HG02840 (cell line): Measurements from ENCODE around the gene NOL9.
"Not testable (repeated sequence)": the region's sequence is repeated elsewhere in the genome, so short reads cannot be mapped to it uniquely, and the experiment has no call there.

Experiments
- ATAC-seq: cut with Tn5 transposase; IDR thresholded peaks from one replicate; pipeline ENCODE4 v1.9.1; 2021; ENCODE audit warnings: mild to moderate bottlenecking, moderate library complexity, moderate number of reproducible peaks; ENCODE audit not compliant: unreplicated experiment, low FRiP score

The NOL9 gene

GRCh38 chr1:6574818-6575217 lies 20.5 kb upstream of the NOL9 start:
- no peak for ATAC-seq

DNA sequence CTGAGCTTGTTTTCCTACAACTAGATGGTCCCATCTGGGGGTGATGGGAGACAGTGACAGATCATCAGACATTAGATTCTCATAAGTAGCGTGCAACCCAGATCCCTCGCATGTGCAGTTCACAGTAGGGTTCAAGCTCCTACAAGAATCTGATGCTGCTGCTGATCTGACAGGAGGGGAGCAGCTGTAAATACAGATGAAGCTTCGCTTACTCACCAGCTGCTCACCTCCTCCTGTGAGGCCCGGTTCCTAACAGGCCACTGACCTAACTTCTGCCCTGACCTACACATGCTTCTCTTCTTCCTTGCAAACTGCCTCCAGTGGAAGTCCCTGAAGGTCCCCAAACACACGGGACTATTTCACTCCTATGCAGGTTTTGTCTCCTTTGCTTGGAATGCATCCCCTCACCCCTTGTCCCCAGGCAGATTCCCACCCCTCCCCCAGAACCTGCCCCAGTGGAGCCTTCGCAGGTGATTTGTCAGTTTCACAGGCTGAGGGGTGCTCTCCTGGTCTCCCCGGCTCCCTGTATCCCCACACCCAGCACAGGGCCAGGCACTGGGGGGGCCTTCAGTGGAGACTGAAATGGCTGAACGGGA lies 19.8 kb upstream of the NOL9 start:
- ATAC-seq = no peak

DNA sequence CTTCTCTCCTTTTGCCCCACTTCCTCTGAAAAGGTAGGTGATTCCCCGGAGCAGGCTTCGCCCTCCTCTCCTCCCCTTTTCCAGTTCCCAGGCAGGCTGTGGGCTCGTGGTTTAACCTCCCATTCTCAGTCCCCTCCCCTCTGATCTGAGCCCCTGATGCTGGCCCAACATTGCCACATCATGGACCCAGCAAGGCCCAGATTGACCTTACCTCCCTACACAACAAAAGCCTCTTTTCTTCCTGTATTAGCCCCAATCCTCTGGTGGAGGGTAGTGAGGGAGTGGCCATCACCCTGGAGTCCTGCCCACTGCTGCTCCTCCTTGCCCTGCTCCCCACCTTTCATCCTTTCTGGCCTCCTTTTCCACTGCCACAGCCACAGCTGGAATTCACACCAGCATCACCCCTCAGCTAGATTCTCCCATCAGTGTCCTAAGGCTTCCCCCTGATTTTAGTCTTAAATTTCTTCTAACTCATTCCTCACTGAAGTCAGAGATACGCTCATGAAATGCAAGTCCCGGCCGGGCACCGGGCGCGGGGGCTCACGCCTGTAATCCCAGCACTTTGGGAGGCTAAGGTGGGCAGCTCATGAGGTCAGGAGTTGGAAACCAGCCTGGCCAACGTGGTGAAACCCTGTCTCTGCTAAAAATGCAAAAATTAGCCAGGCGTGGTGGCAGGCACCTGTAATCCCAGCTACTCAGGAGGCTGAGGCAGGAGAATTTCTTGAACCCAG lies 18.5 kb upstream of the NOL9 start:
- no peak for ATAC-seq

DNA sequence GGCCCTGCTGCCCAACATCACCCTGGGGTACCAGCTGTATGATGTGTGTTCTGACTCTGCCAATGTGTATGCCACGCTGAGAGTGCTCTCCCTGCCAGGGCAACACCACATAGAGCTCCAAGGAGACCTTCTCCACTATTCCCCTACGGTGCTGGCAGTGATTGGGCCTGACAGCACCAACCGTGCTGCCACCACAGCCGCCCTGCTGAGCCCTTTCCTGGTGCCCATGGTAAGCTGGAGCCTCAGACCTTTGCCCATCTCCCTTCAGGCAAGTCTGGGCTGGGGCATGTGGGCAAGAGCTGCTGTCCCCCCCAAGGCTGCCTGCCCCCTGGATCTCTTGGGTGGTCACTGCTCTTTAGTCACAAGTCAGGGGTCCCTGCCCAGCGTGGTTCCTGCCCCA lies 16.7 kb upstream of the NOL9 start:
- no peak for ATAC-seq

DNA sequence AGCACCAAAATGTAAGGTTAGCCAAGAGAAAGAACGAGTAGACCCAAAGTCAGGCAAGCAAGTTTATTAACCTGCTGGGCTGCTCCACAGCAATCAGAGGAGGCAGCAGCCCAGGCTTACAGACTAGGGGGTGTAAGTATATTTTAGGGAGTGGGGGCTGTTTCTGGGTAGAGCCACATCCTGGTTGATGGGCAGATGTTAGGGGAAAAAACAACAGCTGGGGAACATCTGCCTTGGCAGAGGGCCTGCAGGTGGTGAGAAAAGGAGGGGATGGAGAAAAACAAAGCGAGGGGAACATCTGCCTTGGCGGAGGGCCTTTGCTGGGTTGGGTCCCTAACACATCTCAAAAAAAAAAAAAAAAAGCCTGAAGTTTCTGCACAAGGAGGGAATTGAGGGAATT lies 15.8 kb upstream of the NOL9 start:
- ATAC-seq = no peak

DNA sequence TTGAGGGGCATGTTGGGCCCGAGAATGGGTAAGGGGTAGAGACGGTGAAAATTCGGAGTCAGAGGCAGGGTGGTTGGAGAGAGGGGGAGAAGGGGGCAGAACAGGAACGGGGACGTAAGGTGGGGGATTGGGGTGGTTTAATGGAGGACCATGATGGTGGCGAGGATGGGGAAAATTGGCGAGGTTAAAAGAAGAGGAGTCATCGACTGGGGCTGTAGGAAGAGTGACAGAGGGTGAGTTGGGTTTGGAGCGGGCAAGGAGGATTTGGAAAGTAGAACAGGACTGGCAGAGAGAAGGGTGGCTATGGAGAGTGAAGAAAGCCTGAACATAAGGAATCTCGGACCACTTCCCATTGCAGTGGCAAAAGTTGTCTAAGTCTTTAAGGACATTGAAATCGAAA lies 14.7 kb upstream of the NOL9 start:
- no peak for ATAC-seq

DNA sequence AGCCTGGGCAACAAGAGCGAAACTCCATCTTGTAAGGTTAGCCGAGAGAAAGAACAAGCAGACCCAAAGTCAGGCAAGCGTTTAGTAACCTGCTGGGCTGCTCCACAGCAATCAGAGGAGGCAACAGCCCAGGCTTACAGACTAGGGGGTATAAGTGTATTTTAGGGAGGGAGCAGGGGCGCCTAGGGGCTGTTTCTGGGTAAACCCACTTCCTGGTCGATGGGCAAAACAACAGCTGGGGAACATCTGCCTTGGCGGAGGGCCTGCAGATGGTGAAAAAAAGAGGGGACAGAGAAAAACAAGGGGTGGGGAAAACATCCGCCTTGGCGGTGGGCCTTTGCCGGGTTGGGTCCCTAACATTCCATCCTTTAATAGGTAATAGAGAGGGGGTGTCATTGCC lies 6.0 kb upstream of the NOL9 start:
- ATAC-seq = no peak

- ATAC-seq = not testable (repeated sequence)
These were observed 4.8 kb upstream of the NOL9 start for GRCh38 chr1:6559161-6559560.

- no peak for ATAC-seq
These were observed 3.3 kb upstream of the NOL9 start for GRCh38 chr1:6557597-6557996.

GRCh38 chr1:6554907-6555778 lies 830 bp upstream of the NOL9 start, which contains the start of gene TAS1R1:
Gene TAS1R1 (plus strand): TSS chr1:6555307. CDS start chr1:6555374, 67 bp downstream.
- ATAC-seq = no peak

DNA sequence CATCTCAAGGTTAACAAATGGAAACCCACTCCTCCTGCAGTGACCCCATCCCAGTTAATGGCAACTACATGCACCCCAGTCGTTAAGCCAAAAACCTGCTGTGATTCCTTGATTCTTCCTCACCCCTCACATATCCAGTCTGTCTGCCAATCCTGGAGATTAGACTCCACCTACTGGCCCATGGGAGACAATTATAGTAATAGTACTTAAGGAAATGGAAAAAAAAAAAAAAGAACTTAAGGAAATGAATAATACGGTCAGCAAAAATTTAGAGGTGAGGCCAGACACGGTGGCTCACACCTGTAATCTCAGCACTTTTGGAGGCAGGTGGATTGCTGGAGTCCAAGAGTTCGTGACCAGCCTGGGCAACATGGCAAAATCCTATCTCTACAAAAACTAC lies 7.0 kb downstream of the NOL9 start:
- no peak for ATAC-seq

DNA sequence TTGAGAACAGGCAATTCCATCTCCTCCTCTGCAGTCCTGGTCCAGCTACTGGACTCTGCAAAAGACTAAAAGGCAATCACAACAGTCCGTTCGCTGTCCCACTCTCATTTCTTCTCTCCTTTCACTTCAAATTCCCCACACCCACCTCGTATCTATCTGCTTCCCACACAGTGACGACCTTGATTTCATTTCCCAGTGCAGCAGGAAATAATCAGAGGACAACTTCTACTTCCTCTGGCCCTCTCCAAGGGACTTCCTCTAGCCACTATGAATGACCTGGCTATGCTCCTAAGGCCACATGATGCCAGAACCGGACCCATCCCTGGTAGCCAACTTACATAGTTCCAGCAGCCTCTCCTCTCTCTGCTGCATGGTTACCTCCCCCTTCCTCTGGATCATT lies 8.0 kb downstream of the NOL9 start:
- ATAC-seq = no peak

- ATAC-seq = no peak
These were observed 8.8 kb downstream of the NOL9 start for GRCh38 chr1:6545276-6546112.

DNA sequence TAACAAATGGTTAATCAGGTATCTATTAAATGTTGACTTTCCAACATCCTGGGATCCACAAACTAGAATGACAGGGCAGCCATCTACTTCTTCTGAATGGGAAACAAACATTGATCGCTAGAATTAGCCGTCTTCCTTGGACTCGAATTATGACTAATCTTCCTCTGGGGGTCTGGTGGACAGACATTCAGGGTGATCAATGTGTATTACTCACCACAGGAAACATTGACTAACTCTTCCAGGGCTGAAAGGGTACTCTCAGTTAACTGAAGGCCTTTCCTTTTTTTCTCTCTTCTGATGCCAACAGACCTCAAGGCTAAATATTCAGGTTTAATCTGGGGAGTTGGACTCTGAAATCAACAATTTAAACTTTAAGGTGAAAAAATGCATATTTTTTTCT lies 9.5 kb downstream of the NOL9 start:
- ATAC-seq = no peak

DNA sequence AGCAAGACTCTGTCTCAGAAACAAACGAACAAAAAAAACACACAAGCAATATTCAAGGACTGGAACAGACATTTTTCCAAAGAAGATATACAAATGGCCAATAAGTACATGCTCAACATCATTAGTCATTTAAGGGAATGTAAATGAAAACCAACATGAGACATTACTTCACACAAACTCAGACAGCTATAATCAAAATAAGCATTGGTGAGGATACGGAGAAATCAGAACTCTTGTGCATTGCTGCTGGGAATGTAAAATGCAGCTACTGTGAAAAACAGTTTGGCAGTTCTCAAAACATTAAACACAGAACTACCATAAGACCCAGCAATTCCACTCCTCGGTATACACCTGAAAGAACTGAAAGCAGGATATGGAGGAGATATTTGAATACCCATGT lies 15.4 kb downstream of the NOL9 start:
- no peak for ATAC-seq

- no peak for ATAC-seq
These were observed 18.0 kb downstream of the NOL9 start for GRCh38 chr1:6536291-6536690.

GRCh38 chr1:6535214-6535613 lies 19.1 kb downstream of the NOL9 start:
- no peak for ATAC-seq

DNA sequence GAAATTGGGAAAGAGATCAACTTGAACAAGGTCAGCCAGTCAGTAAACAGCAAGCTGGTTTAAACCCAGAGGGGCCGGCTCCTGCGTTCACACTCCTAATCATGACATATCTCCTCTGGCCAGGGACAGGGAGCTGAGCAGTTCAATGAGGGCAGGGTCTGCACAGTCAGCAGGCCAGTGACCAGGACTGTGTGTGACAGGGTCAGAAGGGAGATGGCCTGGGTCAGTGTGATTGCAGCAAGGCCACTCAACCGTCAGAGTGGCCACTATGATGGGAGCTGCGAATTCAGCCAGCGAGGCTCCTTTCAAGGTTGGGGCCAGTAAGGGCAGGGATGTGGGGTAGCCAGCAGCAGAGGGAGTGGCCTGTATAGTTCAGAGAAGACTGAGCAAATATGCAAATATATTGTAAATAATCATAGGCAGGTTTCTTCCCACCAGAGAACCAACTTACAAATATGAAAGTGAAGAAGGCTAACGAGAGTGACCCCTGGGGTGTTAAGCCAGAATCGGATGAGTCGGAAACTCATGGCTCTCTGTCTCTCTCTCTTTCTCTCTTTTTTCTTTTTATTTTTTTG lies 20.0 kb downstream of the NOL9 start:
- ATAC-seq = no peak

GRCh38 chr1:6531996-6532395 lies 22.3 kb downstream of the NOL9 start:
- ATAC-seq = no peak

DNA sequence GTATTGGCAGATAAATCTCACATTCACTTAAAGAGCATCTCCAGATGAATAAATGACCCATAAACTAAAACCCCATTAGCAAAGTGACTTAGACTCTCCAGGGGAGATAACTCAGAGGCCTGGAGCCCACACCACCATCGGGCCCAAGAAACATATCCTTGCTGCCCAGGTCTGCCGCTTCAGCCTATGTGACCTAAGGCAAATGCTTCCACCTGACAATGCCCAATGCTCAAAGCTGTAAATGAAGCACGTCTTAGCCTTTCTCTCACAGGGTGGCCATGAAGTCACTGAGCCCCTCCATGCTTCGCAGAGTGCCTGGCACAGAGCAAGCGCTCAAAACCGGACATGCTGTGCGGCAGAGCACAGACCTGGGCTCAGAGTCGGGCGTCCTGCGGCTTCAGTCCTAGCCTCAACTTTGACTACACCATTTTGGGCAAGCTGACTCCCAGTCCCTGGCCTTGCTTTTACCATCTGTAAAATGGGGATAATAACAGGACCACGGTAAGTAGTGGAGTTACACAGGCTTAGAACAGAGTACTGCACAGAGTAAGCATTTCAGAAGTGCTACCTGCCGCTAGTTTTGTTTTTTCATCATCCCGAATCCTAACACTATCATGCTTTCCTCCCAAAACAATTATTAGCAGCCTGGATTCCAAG lies 23.7 kb downstream of the NOL9 start:
- ATAC-seq = no peak
